Tibial nerve (tissue), 4 donors: ENCODE measurements around the gene TAB2. TPM values are rescaled to one million over a fixed set of nuclear protein-coding genes. Genes with fewer than 3 reads are reported as not detected.

ENCODE experiments used
- DNase-seq, 2 donors: peaks; one replicate each; pipeline ENCODE4 v3.0.0-alpha.2; 2019; ENCODE audit warnings: low spot score in 2 of 2
- H3K27ac ChIP-seq, 4 donors: fragments of 200-600 bp; sonication (generic) in 3 of 4; one replicate each; pipeline ENCODE4 v1.5.1; 2017 to 2019; ENCODE audit warnings: mild to moderate bottlenecking in 1 of 4
- H3K27me3 ChIP-seq, 2 donors: fragments of 200-600 bp; sonication (generic) in 1 of 2; one replicate each; pipeline versions ENCODE4 v1.5.1 to v1.6.0; 2017 to 2019
- H3K36me3 ChIP-seq, 3 donors: fragments of 200-600 bp; sonication (generic); one replicate each; pipeline ENCODE4 v1.5.1; 2018 to 2019
- H3K4me1 ChIP-seq, 4 donors: fragments of 200-600 bp; sonication (generic) in 3 of 4; one replicate each; pipeline ENCODE4 v1.5.1; 2017 to 2019
- H3K4me3 ChIP-seq, 4 donors: fragments of 200-600 bp; sonication (generic) in 3 of 4; one replicate each; pipeline ENCODE4 v1.5.1; 2017 to 2019; ENCODE audit warnings: mild to moderate bottlenecking in 1 of 4, moderate library complexity in 1 of 4
- H3K9me3 ChIP-seq, 4 donors: fragments of 200-600 bp; sonication (generic) in 3 of 4; one replicate each; pipeline ENCODE4 v1.5.1; 2017 to 2019
- CTCF ChIP-seq, 5 experiments: fragments of 200-600 bp in 3 of 5; fragments of 450-650 bp in 2 of 5; sonication (generic) in 3 of 5; IDR thresholded peaks; one replicate each; pipeline ENCODE4 v1.5.1; 2016 to 2019; ENCODE audit warnings: antibody characterized with exemption in 5 of 5, mild to moderate bottlenecking in 3 of 5, moderate library complexity in 2 of 5
- EP300 ChIP-seq, 2 donors: sonication (generic); formaldehyde crosslinking; IDR thresholded peaks; one replicate each; pipeline ENCODE4 v1.6.1; 2017; ENCODE audit warnings: antibody characterized with exemption in 2 of 2, mild to moderate bottlenecking in 1 of 2
- POLR2A ChIP-seq, 2 donors: fragments of 450-650 bp; IDR thresholded peaks; one replicate each; pipeline ENCODE4 v1.6.1; 2017; ENCODE audit warnings: antibody characterized with exemption in 2 of 2, mild to moderate bottlenecking in 2 of 2, moderate library complexity in 2 of 2
- WGBS, 2 donors: methylation state at CpG; one replicate each; pipeline ENCODE4 v1.1.5; 2018; 5-methylcytosine and 5-hydroxymethylcytosine counted together
- total RNA-seq, 4 donors: library from RNA; depleted of rRNA; stranded (reverse); fragments of >200 nt; gene quantifications; one replicate each; pipeline ENCODE4 v1.1.0, GENCODE V29; 2016

Gene TAB2
- total RNA-seq, result 100 to 1,000 TPM in 1 of 4 donors, 10 to 100 TPM in 3; 57.5 to 101 (median 74.7) TPM

- 0% methylated on average over 22 to 47 of the region's 92 CpGs for WGBS, 2 donors
- Histone ChIP-seq H3K4me3 (peak within 1 kb of the TSS; percentile 96 to 100 (median 98)), H3K36me3 (no peaks in the 10 kb centered on the region), H3K27me3 (no peaks in the 10 kb centered on the region), H3K9me3 (no peaks in the 10 kb centered on the region), H3K4me1 (peaks cover 0 to 42% (median 11%) of the 10 kb centered on the region in 4 donors), H3K27ac (peak within 1 kb of the TSS; percentile 98 to 100 (median 100))
- TF ChIP-seq POLR2A (IDR thresholded peaks at IDR 0.05) (no peak), EP300 (IDR thresholded peaks at IDR 0.05) (peak in 1 of 2 donors; percentile 51), CTCF (IDR thresholded peaks at IDR 0.05) (no peak)
- peak; percentile 17 to 30 for DNase-seq
Observed at GRCh38 chr6:149317644-149318571, at the start of gene TAB2. TAB2 (plus strand) TSS chr6:149317712; CDS start chr6:149369998, 52,286 bp downstream.

- DNase-seq, result no peak
- H3K4me3 ChIP-seq, result no peak overlapping the region
- H3K9me3 ChIP-seq, result peaks cover 0 to 6% (median 0%) of the 10 kb centered on the region in 4 donors
- H3K4me1 ChIP-seq, result peaks cover 0 to 6% (median 0%) of the 10 kb centered on the region in 4 donors
- no peaks in the 10 kb centered on the region for H3K27me3 ChIP-seq
- 84 to 91% methylated on average over 5 of the region's 5 CpGs for WGBS, 2 donors
- H3K36me3 ChIP-seq, result no peaks in the 10 kb centered on the region
- no peak overlapping the region for H3K27ac ChIP-seq
- no peak for TF ChIP-seq CTCF (IDR thresholded peaks at IDR 0.05)
- TF ChIP-seq POLR2A (IDR thresholded peaks at IDR 0.05), result no peak
- TF ChIP-seq EP300 (IDR thresholded peaks at IDR 0.05), result no peak
Observed at GRCh38 chr6:149268146-149268545, 49.4 kb upstream of the TAB2 start.

DNA sequence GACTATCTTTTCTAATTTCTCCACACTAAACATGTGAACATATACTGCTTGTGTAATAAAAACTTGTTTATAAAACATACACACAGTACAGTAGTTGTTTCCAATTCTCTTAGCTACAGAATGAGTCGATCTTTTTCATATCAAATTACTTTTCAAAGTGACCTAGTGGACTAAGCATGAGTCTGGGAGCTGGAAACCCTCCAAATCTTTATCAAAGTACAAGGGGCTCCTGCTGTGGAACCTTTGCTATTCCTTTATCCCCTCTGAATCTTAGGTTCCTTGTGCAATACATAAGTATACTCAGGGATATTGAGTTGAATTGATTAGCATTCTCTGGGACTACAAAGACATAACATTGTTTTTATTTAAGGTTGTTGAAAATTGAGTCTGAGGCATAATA lies 48.7 kb upstream of the TAB2 start:
- 22 to 34% methylated on average over 1 of the region's 1 CpG for WGBS, 2 donors
- no peak for DNase-seq
- H3K9me3 ChIP-seq, result peaks cover 0 to 6% (median 0%) of the 10 kb centered on the region in 4 donors
- peaks cover 0 to 6% (median 0%) of the 10 kb centered on the region in 4 donors for H3K4me1 ChIP-seq
- H3K36me3 ChIP-seq, result no peaks in the 10 kb centered on the region
- no peak overlapping the region for H3K4me3 ChIP-seq
- H3K27ac ChIP-seq, result no peak overlapping the region
- TF ChIP-seq EP300 (IDR thresholded peaks at IDR 0.05) (no peak), POLR2A (IDR thresholded peaks at IDR 0.05) (no peak), CTCF (IDR thresholded peaks at IDR 0.05) (no peak)
- H3K27me3 ChIP-seq, result no peaks in the 10 kb centered on the region

GRCh38 chr6:149270616-149271015 lies 46.9 kb upstream of the TAB2 start:
- peaks cover 0 to 6% (median 0%) of the 10 kb centered on the region in 4 donors for H3K4me1 ChIP-seq
- DNase-seq, result no peak
- H3K27ac ChIP-seq, result no peak overlapping the region
- no peak overlapping the region for H3K4me3 ChIP-seq
- H3K9me3 ChIP-seq, result peaks cover 0 to 6% (median 0%) of the 10 kb centered on the region in 4 donors
- H3K36me3 ChIP-seq, result no peaks in the 10 kb centered on the region
- WGBS, 2 donors, result 88 to 93% methylated on average over 4 of the region's 4 CpGs
- TF ChIP-seq POLR2A (IDR thresholded peaks at IDR 0.05) (no peak), CTCF (IDR thresholded peaks at IDR 0.05) (no peak), EP300 (IDR thresholded peaks at IDR 0.05) (no peak)
- H3K27me3 ChIP-seq, result no peaks in the 10 kb centered on the region
